HL-60 (cell line): ENCODE results near the gene RPS15A.
"Not testable (repeated sequence)": the region's sequence is repeated elsewhere in the genome, so short reads cannot be mapped to it uniquely, and the experiment has no call there.

Experiments used
- DNase-seq, 2 experiments: peaks; one replicate each; pipeline ENCODE4 v3.0.0-alpha.2; 2010 to 2020; ENCODE audit warnings: low read depth in 1 of 2, low spot score in 1 of 2
- H3K27ac ChIP-seq: fragments of 250-450 bp; sonication (Bioruptor Pico); replicated peaks from 2 replicates; pipeline ENCODE4 v1.5.1; 2020; ENCODE audit warnings: mild to moderate bottlenecking, moderate library complexity
- H3K27me3 ChIP-seq: fragments of 250-450 bp; sonication (Bioruptor Pico); 2 replicates; pipeline ENCODE4 v1.5.1; 2021; ENCODE audit warnings: mild to moderate bottlenecking, moderate library complexity; ENCODE audit not compliant: insufficient read depth, poor library complexity, severe bottlenecking
- H3K4me3 ChIP-seq: replicated peaks from 2 replicates; pipeline ENCODE4 v1.5.1; 2011; ENCODE audit warnings: mild to moderate bottlenecking, control low read depth, low read length; ENCODE audit not compliant: insufficient read depth
- TF ChIP-seq, protein P1 (sequence below): IDR thresholded peaks from 2 replicates; pipeline ENCODE4 v1.6.1; 2012; ENCODE audit warnings: low read depth; ENCODE audit not compliant: insufficient replicate concordance

The RPS15A gene

DNA sequence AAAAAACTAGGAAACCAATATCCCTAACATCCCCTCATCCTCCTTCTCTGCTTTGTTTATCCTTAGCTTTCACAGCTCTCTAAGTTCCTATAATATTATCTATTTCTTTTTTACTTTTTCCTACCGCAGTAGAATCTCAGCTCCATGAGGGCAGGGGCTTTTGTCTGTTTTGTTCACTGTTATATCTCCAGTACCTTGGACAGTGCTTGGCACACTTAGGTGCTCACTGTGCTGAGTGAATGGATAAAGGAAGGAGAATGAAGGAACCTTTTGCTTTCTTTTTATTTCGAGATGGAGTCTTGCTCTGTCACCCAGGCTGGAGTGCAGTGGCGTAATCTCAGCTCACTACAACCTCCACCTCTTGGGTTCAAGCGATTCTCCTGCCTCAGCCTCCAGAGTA is 51.4 kb downstream of the RPS15A start:
- not testable (repeated sequence) for H3K27ac ChIP-seq, DNase-seq, H3K4me3 ChIP-seq, H3K27me3 ChIP-seq
- TF ChIP-seq, protein P1, sequence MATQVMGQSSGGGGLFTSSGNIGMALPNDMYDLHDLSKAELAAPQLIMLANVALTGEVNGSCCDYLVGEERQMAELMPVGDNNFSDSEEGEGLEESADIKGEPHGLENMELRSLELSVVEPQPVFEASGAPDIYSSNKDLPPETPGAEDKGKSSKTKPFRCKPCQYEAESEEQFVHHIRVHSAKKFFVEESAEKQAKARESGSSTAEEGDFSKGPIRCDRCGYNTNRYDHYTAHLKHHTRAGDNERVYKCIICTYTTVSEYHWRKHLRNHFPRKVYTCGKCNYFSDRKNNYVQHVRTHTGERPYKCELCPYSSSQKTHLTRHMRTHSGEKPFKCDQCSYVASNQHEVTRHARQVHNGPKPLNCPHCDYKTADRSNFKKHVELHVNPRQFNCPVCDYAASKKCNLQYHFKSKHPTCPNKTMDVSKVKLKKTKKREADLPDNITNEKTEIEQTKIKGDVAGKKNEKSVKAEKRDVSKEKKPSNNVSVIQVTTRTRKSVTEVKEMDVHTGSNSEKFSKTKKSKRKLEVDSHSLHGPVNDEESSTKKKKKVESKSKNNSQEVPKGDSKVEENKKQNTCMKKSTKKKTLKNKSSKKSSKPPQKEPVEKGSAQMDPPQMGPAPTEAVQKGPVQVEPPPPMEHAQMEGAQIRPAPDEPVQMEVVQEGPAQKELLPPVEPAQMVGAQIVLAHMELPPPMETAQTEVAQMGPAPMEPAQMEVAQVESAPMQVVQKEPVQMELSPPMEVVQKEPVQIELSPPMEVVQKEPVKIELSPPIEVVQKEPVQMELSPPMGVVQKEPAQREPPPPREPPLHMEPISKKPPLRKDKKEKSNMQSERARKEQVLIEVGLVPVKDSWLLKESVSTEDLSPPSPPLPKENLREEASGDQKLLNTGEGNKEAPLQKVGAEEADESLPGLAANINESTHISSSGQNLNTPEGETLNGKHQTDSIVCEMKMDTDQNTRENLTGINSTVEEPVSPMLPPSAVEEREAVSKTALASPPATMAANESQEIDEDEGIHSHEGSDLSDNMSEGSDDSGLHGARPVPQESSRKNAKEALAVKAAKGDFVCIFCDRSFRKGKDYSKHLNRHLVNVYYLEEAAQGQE, result peak; percentile 82

DNA sequence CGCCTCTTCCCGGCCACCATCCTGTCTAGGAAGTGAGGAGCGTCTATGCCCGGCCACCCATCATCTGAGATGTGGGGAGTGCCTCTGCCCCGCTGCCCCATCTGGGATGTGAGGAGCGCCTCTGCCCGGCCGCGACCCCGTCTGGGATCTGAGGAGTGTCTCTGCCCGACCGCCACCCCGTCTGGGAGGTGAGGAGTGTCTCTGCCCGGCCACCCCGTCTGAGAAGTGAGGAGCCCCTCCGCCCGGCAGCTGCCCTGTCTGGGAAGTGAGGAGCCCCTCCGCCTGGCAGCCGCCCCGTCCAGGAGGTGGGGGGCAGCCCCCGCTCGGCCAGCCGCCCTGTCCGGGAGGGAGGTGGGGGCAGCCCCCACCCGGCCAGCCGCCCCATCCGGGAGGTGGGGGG is 55.9 kb downstream of the RPS15A start:
- not testable (repeated sequence) for H3K4me3 ChIP-seq, DNase-seq, H3K27me3 ChIP-seq, H3K27ac ChIP-seq
